ENCODE results near the gene BCAR3. TPM values are rescaled to one million over a fixed set of nuclear protein-coding genes. Genes with fewer than 3 reads are reported as not detected.
"Not testable (repeated sequence)": the region's sequence is repeated elsewhere in the genome, so short reads cannot be mapped to it uniquely, and the experiment has no call there.

The BCAR3 gene
- total RNA-seq, 4 donors from 2014 or later: 29.6 to 46.7 (median 37.0) TPM

DNA sequence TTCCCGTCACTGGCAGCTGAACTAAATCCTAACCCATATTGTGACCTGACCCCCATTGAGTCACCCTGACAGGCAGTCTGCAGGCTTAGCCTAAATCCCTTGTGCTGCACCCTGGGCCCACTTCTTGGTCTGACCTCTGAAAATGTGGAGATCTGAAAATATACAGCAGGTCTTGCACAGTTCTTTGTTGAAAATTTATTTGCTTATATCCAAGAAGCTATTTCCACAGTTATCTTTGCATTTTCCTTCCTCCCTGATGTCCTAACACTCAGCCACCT lies 87.1 kb downstream of the BCAR3 start:
- intact Hi-C loops (cut with DNase I): no loop called here
- peaks cover 0 to under 1% of the 10 kb centered on the region in 2 donors for H3K36me3 ChIP-seq
- peaks cover 22 to 26% of the 10 kb centered on the region in 2 donors for H3K4me1 ChIP-seq
- no peaks in the 10 kb centered on the region for H3K9me3 ChIP-seq
- no peaks in the 10 kb centered on the region for H3K27me3 ChIP-seq
- 100% methylated on average over 1 of the region's 1 CpG for WGBS, 2 donors
- no peak overlapping the region for H3K4me3 ChIP-seq (replicated peaks in 1 of 3)
- TF ChIP-seq POLR2A (IDR thresholded peaks at IDR 0.05): no peak
- TF ChIP-seq, protein P1, sequence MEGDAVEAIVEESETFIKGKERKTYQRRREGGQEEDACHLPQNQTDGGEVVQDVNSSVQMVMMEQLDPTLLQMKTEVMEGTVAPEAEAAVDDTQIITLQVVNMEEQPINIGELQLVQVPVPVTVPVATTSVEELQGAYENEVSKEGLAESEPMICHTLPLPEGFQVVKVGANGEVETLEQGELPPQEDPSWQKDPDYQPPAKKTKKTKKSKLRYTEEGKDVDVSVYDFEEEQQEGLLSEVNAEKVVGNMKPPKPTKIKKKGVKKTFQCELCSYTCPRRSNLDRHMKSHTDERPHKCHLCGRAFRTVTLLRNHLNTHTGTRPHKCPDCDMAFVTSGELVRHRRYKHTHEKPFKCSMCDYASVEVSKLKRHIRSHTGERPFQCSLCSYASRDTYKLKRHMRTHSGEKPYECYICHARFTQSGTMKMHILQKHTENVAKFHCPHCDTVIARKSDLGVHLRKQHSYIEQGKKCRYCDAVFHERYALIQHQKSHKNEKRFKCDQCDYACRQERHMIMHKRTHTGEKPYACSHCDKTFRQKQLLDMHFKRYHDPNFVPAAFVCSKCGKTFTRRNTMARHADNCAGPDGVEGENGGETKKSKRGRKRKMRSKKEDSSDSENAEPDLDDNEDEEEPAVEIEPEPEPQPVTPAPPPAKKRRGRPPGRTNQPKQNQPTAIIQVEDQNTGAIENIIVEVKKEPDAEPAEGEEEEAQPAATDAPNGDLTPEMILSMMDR (IDR thresholded peaks at IDR 0.05): no peak
- no peak for DNase-seq
- H3K27ac ChIP-seq: no peak overlapping the region

DNA sequence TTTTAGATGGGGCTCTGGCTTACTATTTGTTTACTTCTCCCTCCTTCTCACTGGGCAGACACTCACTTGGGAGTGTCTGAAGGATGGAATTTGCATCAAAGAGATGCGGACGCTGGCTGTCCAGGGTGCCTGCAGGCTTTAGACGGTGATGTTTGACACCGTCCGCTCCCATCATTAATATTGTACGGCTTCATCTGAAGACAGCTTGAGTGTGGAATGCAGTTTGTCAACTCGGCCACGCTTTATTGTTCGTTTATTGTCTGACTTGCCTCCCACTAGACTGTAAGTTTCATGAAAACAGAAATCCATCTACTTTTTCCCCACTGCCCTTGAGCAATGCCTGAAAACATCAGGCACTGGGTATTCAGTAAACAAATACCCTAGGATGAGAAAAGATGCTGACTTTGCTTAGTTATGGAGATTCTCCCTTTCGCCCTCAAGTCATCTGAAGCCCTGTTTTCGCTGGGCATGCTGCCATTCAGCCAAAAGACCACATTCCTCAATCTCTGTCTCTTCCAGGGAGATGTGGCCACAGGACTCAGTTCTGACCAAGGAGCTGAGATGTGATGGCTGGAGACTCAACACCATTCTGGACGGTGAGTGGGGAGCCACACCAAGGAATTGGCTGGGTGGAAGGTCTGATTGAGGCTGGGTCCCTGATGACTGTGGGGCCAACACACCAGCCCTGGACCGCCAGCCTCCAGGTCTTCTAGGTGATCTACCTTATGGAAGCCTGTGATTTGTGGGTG lies 87.6 kb downstream of the BCAR3 start:
- Histone ChIP-seq H3K4me3 (replicated peaks in 1 of 3) (no peak overlapping the region), H3K4me1 (peaks cover 22 to 26% of the 10 kb centered on the region in 2 donors), H3K9me3 (no peaks in the 10 kb centered on the region), H3K27me3 (no peaks in the 10 kb centered on the region), H3K36me3 (peaks cover under 1 to 5% of the 10 kb centered on the region in 2 donors), H3K27ac (peak overlapping the region in 1 of 3 donors; percentile 80)
- intact Hi-C loops (cut with DNase I): no loop called here
- no peak for DNase-seq
- 92 to 94% methylated on average over 12 to 13 of the region's 13 CpGs for WGBS, 2 donors
- TF ChIP-seq, protein P1 (IDR thresholded peaks at IDR 0.05): no peak
- TF ChIP-seq POLR2A (IDR thresholded peaks at IDR 0.05): no peak

DNA sequence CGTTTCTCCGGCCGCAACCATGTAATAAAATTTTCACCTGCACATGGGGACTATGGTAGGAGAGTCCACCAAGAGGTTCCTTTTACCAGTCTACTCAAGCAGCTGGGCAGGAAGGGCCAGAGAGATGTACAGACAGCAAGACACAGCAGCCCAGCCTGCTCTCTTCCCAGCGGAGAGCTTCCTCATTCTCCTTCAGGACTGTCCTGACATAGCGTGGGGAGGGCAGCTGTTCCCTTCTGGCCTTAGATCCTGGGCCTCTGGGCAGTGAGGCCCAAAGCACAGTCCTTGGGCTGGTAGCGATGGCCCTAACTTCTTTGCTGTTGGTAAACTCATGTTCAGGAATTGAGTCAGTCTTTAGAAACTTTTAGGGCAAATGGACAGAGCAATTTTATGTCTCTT lies 89.1 kb downstream of the BCAR3 start:
- H3K4me3 ChIP-seq (replicated peaks in 1 of 3): no peak overlapping the region
- H3K27me3 ChIP-seq: no peaks in the 10 kb centered on the region
- no peak for DNase-seq
- no peak for TF ChIP-seq POLR2A (IDR thresholded peaks at IDR 0.05)
- TF ChIP-seq, protein P1 (IDR thresholded peaks at IDR 0.05): no peak
- H3K9me3 ChIP-seq: no peaks in the 10 kb centered on the region
- H3K27ac ChIP-seq: peak overlapping the region; percentile 34 to 80 (median 37)
- 87 to 93% methylated on average over 6 of the region's 6 CpGs for WGBS, 2 donors
- intact Hi-C loops (cut with DNase I): no loop called here
- peaks cover 19 to 26% of the 10 kb centered on the region in 2 donors for H3K4me1 ChIP-seq
- peaks cover 7 to 9% of the 10 kb centered on the region in 2 donors for H3K36me3 ChIP-seq

DNA sequence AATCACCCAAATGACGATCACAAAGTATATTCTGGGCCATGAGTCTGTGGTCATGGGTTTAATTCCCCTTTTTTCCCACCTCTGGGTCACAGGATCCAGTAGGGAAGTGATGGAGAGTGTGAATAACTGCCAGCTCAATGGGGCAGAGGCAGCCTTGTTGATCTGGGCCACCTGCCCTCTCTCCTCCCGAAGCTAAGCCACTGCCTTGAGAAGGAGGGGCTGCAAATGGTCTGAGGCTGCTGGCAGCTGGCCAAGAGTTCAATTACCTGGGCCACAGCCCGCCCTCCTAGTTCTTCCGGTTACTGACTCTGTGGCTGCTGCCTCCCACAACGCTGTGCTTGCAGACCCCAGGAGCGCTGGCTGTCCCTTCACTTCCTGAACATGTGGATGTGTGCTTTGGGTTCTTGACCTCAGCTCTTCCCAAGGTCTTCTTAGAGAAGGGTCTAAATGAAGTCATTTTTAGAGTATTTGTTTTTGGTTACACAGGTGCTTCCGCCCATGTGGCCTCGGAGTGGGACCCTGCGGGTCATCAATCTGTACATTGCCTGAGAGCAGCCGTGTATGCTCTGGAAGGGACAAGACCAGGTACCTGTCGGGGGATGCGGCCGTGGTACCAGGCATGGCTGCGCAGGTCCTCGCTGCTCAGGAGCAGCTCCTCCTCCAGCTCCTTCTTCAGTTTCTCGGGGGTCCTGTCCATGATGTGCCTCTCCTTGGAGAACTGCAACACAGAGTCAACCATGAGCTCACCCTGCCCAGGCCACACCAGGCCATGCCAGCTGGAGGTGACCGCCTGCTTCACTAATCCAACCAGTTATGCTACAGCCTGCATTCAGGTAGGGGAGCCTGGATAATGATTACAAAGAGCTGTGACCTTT lies 89.7 kb downstream of the BCAR3 start:
- H3K27me3 ChIP-seq: no peaks in the 10 kb centered on the region
- peaks cover 18 to 26% of the 10 kb centered on the region in 2 donors for H3K4me1 ChIP-seq
- TF ChIP-seq, protein P1 (IDR thresholded peaks at IDR 0.05): no peak
- TF ChIP-seq POLR2A (IDR thresholded peaks at IDR 0.05): no peak
- intact Hi-C loops (cut with DNase I): no loop called here
- peak; percentile 88 to 89 for DNase-seq
- 69 to 72% methylated on average over 14 to 16 of the region's 17 CpGs for WGBS, 2 donors
- peaks cover 8 to 15% of the 10 kb centered on the region in 2 donors for H3K36me3 ChIP-seq
- H3K27ac ChIP-seq: peak overlapping the region in 2 of 3 donors; percentile 34 to 80
- H3K9me3 ChIP-seq: no peaks in the 10 kb centered on the region
- no peak overlapping the region for H3K4me3 ChIP-seq (replicated peaks in 1 of 3)

DNA sequence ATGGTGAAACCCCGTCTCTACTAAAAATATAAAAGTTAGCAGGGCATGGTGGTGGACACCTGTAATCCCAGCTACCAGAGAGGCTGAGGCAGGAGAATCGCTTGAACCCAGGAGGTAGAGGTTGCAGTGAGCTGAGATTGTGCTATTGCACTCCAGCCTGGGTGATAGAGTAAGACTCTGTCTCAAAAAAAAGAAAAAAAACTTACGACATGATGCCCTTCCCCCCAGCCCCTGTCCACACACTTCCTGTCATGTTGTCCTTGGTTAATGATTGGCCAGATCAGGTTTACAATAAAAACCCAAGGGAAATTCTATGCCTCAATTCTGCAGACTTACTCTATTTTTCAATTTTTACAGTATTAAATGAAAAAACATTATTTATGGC lies 90.4 kb downstream of the BCAR3 start:
- peaks cover 8 to 19% of the 10 kb centered on the region in 2 donors for H3K36me3 ChIP-seq
- H3K27me3 ChIP-seq; H3K4me3 ChIP-seq (replicated peaks in 1 of 3); H3K9me3 ChIP-seq; intact Hi-C loops (cut with DNase I); DNase-seq: not testable (repeated sequence)
- H3K4me1 ChIP-seq: peaks cover 18 to 26% of the 10 kb centered on the region in 2 donors
- 84 to 89% methylated on average over 3 of the region's 3 CpGs for WGBS, 2 donors
- peak overlapping the region in 2 of 3 donors; percentile 34 to 80 for H3K27ac ChIP-seq
